ENCODE results near the gene EHF.
"Not testable (repeated sequence)": the region's sequence is repeated elsewhere in the genome, so short reads cannot be mapped to it uniquely, and the experiment has no call there.

EHF gene

GRCh38 chr11:34665077-34665835, 44.4 kb downstream of the EHF start:
- no peak for DNase-seq (ENCODE audit: low read depth in 4 of 4, low spot score in 1 of 4)

- no peak for DNase-seq (ENCODE audit: low read depth in 4 of 4, low spot score in 1 of 4)
These were observed 47.1 kb downstream of the EHF start for GRCh38 chr11:34667810-34668582.

- DNase-seq (ENCODE audit: low read depth in 4 of 4, low spot score in 1 of 4), result no peak
These were observed 47.7 kb downstream of the EHF start for GRCh38 chr11:34668583-34669053.

- no peak for DNase-seq (ENCODE audit: low read depth in 4 of 4, low spot score in 1 of 4)
These were observed 48.6 kb downstream of the EHF start for GRCh38 chr11:34669458-34669857.

- no peak for DNase-seq (ENCODE audit: low read depth in 4 of 4, low spot score in 1 of 4)
These were observed 50.2 kb downstream of the EHF start for GRCh38 chr11:34671117-34671516.

GRCh38 chr11:34671946-34672345, 51.1 kb downstream of the EHF start:
- DNase-seq (ENCODE audit: low read depth in 4 of 4, low spot score in 1 of 4), result no peak

- no peak for DNase-seq (ENCODE audit: low read depth in 4 of 4, low spot score in 1 of 4)
These were observed 53.1 kb downstream of the EHF start for GRCh38 chr11:34674038-34674437.

- DNase-seq (ENCODE audit: low read depth in 4 of 4, low spot score in 1 of 4), result no peak
These were observed 55.3 kb downstream of the EHF start for GRCh38 chr11:34676227-34676626.

- no peak for DNase-seq (ENCODE audit: low read depth in 4 of 4, low spot score in 1 of 4)
These were observed 58.8 kb downstream of the EHF start for GRCh38 chr11:34679681-34680080.

GRCh38 chr11:34680206-34680605, 59.3 kb downstream of the EHF start:
- no peak for DNase-seq (ENCODE audit: low read depth in 4 of 4, low spot score in 1 of 4)

- DNase-seq (ENCODE audit: low read depth in 4 of 4, low spot score in 1 of 4), result no peak
These were observed 60.2 kb downstream of the EHF start for GRCh38 chr11:34680918-34681586.

- no peak for DNase-seq (ENCODE audit: low read depth in 4 of 4, low spot score in 1 of 4)
These were observed 61.9 kb downstream of the EHF start for GRCh38 chr11:34682825-34683224.

- no peak for DNase-seq (ENCODE audit: low read depth in 4 of 4, low spot score in 1 of 4)
These were observed 62.5 kb downstream of the EHF start for GRCh38 chr11:34683396-34683795.

GRCh38 chr11:34685864-34686263, 65.0 kb downstream of the EHF start:
- DNase-seq (ENCODE audit: low read depth in 4 of 4, low spot score in 1 of 4), result no peak

- not testable (repeated sequence) for DNase-seq (ENCODE audit: low read depth in 4 of 4, low spot score in 1 of 4)
These were observed 71.4 kb downstream of the EHF start for GRCh38 chr11:34692299-34692698.

GRCh38 chr11:34696862-34697261, 76.0 kb downstream of the EHF start:
- DNase-seq (ENCODE audit: low read depth in 4 of 4, low spot score in 1 of 4), result no peak

GRCh38 chr11:34706709-34707461, 86.0 kb downstream of the EHF start:
- DNase-seq (ENCODE audit: low read depth in 4 of 4, low spot score in 1 of 4), result no peak

- DNase-seq (ENCODE audit: low read depth in 4 of 4, low spot score in 1 of 4), result no peak
These were observed 86.6 kb downstream of the EHF start for GRCh38 chr11:34707462-34707840.

Data from stimulated activated CD4-positive, alpha-beta T cell treated with anti-CD3 and anti-CD28 coated beads, Interleukin-1b, Interleukin-23, amount 100 ng/mL, for 24 hours (primary cell).